C4-2B (cell line): ENCODE measurements around the gene NEURL2.
"Not testable (repeated sequence)": the region's sequence is repeated elsewhere in the genome, so short reads cannot be mapped to it uniquely, and the experiment has no call there.

Experiments used
- ZFX ChIP-seq: fragments of 450-650 bp; IDR thresholded peaks from 2 replicates; pipeline ENCODE4 v1.6.1; 2017
- TF ChIP-seq, protein P1 (sequence below): fragments of 450-650 bp; conservative IDR thresholded peaks from 2 replicates; pipeline ENCODE4 v1.5.1; 2017; ENCODE audit warnings: mild to moderate bottlenecking

DNA sequence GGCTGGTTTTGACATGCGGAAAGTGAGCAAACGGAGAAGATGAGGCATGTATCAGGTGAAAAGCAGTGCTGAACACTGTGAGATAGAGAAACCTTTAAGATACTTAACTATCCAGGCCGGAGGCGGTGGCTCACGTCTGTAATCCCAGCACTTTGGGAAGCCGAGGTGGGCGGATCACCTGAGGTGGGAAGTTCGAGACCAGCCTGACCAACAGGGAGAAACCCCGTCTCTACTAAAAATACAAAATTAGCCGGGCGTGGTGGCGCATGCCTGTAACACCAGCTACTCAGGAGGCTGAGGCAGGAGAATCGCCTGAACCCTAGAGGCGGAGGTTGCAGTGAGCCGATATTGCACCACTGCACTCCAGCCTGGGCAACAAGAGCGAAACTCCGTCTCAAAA, 40.7 kb upstream of the NEURL2 start:
- TF ChIP-seq, protein P1, sequence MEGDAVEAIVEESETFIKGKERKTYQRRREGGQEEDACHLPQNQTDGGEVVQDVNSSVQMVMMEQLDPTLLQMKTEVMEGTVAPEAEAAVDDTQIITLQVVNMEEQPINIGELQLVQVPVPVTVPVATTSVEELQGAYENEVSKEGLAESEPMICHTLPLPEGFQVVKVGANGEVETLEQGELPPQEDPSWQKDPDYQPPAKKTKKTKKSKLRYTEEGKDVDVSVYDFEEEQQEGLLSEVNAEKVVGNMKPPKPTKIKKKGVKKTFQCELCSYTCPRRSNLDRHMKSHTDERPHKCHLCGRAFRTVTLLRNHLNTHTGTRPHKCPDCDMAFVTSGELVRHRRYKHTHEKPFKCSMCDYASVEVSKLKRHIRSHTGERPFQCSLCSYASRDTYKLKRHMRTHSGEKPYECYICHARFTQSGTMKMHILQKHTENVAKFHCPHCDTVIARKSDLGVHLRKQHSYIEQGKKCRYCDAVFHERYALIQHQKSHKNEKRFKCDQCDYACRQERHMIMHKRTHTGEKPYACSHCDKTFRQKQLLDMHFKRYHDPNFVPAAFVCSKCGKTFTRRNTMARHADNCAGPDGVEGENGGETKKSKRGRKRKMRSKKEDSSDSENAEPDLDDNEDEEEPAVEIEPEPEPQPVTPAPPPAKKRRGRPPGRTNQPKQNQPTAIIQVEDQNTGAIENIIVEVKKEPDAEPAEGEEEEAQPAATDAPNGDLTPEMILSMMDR: not testable (repeated sequence)
- not testable (repeated sequence) for TF ChIP-seq ZFX
